ENCODE results near the gene RBP2.

The RBP2 gene

DNA sequence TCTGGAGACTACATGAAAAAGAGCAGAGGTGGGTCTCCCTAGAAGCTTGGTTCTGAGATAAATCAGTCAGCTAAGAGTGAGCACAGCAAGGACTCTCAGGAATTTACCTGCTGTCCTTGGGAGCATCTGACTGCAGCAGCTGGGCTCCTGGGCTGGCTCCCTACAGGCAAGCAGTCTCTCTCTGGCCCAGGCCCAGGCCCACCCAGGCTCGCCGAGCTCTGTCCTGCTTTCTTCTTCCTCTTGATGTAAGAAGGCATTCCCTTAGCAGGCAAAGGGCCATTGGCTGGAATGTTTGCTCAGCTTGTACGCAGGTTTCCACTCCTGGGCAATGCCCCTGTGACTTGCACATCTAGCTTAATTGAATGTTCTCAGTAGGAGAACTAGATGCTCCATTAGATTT is 4.3 kb upstream of the RBP2 start:
- no peak for DNase-seq

- DNase-seq: no peak
These were observed 1.7 kb upstream of the RBP2 start for GRCh38 chr3:139477710-139478640.

- DNase-seq: no peak
These were observed 3.1 kb downstream of the RBP2 start for GRCh38 chr3:139473155-139473771.

- DNase-seq: no peak
These were observed 3.8 kb downstream of the RBP2 start for GRCh38 chr3:139472380-139473010.

- DNase-seq: no peak
These were observed 6.1 kb downstream of the RBP2 start for GRCh38 chr3:139470199-139470598.

GRCh38 chr3:139468399-139468798 is 7.9 kb downstream of the RBP2 start:
- peak in 1 of 2 experiments; percentile 75 for DNase-seq

- no peak for DNase-seq
These were observed 10.0 kb downstream of the RBP2 start for GRCh38 chr3:139466360-139466759.

- no peak for DNase-seq
These were observed 10.7 kb downstream of the RBP2 start for GRCh38 chr3:139465636-139466035.

DNA sequence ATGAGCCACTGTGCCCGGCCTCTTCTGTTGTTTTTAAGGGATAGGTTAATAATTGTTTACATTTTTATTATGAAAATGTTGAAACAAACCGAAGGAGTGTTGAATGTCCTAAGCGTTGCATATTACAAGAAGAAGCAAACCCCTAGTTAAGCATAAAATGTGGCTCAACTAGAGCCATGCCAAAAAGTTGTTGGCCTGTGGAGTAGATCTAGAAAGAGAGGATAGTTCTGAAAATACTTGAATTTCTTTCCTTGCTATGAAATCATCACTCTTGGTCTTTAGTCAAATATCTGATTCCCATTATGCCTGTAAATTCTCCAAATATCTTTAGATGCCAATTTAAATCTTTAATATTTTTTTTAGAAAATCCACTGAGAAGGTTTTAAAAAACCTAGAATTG is 12.8 kb downstream of the RBP2 start:
- no peak for DNase-seq

DNA sequence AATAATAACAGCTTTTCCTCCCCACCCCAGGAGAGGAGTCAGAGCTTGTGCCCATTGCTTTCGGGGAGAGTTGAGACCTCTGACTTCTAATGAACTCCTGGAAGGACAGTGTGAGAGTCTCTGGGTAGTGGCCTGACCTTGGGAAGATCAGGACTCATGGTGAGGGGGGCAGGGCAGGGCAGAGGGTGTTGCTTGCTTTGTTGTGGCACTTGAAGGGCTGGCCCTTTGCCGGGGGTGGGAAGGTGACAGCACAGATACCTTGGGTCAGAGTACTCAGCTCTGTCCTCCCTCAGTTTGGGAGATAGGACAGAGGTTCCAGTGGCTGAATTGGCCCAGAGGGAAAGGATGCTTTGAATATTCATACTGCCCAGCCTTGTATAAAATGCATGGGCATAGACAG is 15.8 kb downstream of the RBP2 start:
- no peak for DNase-seq

DNA sequence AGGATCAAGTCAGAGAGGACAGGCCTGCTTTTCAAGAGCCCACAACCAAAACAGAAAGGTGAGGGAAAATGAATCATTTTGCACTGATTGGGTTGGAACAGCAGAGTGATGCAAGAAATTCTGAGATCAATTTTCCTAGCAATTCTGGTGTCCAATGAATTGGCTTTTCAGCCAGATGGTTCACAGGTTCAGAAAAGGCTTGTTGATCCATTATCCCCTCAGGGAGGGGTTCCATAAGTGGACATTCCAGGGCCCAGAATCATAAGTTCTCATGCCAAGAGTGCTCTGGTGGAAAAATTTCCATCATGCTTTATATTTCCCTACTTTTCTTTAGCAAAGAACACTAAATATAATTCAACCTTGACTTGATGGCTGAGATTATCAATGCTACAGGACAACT is 16.2 kb downstream of the RBP2 start:
- no peak for DNase-seq

- no peak for DNase-seq
These were observed 18.0 kb downstream of the RBP2 start for GRCh38 chr3:139458348-139458747.

DNA sequence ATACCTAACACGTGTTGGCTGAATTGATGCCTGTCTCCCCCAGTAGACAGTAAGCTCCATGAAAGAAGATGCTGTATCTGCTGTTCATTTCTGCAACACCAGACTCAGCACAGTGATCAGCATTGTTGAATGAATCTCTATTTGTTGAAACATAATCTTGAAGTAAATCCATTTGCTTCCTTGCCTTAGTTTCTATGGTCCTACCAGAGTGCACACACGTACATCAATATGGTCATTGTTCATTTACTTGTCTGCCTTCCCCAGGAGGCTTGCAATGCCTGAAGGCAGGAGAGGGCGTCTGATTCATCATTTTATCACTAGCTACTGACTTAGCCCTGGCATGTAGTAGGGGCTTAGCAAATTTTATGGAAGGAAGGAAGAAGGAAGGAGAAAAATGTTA is 19.2 kb downstream of the RBP2 start:
- no peak for DNase-seq

GRCh38 chr3:139456386-139456785 is 19.9 kb downstream of the RBP2 start:
- no peak for DNase-seq

- peak; percentile 13 to 63 for DNase-seq
These were observed 20.5 kb downstream of the RBP2 start for GRCh38 chr3:139455855-139456254.

GRCh38 chr3:139455206-139455605 is 21.1 kb downstream of the RBP2 start:
- DNase-seq: no peak

GRCh38 chr3:139454346-139454745 is 22.0 kb downstream of the RBP2 start:
- no peak for DNase-seq

- no peak for DNase-seq
These were observed 26.2 kb downstream of the RBP2 start for GRCh38 chr3:139450159-139450558.

GRCh38 chr3:139449566-139449965 is 26.8 kb downstream of the RBP2 start:
- no peak for DNase-seq

GRCh38 chr3:139448104-139448503 is 28.2 kb downstream of the RBP2 start:
- peak in 1 of 2 experiments; percentile 34 for DNase-seq

GRCh38 chr3:139447486-139447885 is 28.8 kb downstream of the RBP2 start:
- no peak for DNase-seq

- DNase-seq: no peak
These were observed 31.9 kb downstream of the RBP2 start for GRCh38 chr3:139444446-139444845.

DNA sequence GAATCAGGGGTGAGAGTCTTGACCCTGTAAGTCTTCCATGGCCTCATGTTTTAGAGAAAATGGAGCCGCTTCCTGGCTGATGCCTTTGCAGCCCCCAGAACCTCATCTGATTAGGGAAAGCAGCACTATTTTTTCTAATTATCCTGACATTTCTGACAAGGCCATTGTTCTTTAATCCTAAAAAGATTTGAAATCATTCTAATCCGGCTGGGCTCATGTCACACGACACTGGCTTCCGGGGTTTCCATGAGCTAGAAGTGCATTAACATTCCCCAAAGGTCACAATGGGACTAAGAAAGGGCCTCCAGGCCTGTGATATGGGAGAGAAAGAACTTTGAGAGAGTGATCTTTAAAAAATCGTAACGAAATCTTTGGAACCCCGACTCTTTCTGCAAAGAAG is 33.1 kb downstream of the RBP2 start:
- DNase-seq: no peak

DNA sequence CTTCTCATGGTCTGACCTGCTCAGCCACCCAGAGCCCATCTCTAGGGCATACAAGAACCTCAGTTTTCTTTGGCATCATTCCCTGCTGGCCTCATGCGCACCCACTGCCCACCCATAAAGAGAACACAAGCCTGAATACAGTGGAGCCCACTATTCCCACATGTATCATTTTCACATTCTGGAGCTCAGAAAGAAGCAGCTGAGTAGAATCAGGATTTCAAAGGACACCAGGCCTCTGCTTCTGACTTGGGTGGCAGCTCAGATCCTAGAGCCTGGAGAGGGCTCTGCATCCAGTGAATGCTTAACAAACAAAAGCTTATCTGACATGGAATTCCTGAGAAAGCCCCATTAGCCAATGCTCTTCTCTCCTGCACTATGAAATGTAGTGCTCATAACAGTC is 34.7 kb downstream of the RBP2 start:
- no peak for DNase-seq
